Measurements from ENCODE around the gene COIL.
A peak's percentile ranks its signal among the peaks of the same experiment; 100 is the strongest.

The COIL gene

GRCh38 chr17:56988901-56989572, 28.2 kb upstream of the COIL start:
- TF ChIP-seq GATA2 (IDR thresholded peaks at IDR 0.05; ENCODE audit: low read depth, low read length), result no peak
- no peak for TF ChIP-seq GATA3 (IDR thresholded peaks at IDR 0.05; ENCODE audit: low read depth, low read length)

- TF ChIP-seq GATA3 (IDR thresholded peaks at IDR 0.05; ENCODE audit: low read depth, low read length) (no peak), GATA2 (IDR thresholded peaks at IDR 0.05; ENCODE audit: low read depth, low read length) (no peak)
These were observed 26.5 kb upstream of the COIL start for GRCh38 chr17:56987283-56987834.

DNA sequence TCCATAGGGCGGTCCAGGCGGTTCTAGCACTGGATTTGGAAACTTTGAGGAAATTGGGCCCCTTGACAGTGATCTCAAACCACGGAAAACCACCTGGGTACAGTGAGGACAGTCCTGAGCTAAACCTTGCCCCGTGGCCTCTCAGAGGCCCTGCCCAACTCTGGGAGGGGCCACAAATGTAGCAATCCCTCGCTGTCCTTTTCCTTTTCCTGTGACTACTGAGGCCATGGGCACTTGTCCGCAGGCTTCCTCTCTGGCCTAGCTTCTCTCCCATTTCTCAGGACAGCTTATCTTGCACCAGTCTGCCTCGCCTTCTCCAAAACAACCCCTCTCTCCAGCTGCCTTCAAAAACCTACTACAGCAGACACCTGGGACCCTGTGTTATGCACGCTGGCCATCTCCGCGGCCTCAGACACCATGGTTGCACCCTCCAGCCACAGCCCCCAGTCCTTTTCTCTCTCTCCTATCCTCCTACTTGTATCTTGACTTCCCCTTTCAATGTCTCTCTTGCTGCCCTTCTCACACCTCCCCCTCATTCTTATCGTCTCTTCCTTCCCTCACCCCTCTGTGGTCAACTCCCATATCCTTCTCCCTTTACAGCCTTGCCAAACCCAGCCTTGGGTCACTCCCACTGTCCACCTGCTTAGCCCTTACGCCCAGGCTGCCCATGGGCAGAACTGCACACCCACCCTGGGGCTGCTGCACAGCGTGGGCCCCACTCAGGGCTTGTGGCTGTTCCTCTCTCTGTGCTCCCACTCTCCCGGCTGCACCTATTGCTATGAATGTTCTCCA, 24.7 kb upstream of the COIL start:
- TF ChIP-seq GATA3 (IDR thresholded peaks at IDR 0.05; ENCODE audit: low read depth, low read length), result no peak
- TF ChIP-seq GATA2 (IDR thresholded peaks at IDR 0.05; ENCODE audit: low read depth, low read length), result no peak

- TF ChIP-seq GATA2 (IDR thresholded peaks at IDR 0.05; ENCODE audit: low read depth, low read length) (no peak), GATA3 (IDR thresholded peaks at IDR 0.05; ENCODE audit: low read depth, low read length) (no peak)
These were observed 22.5 kb upstream of the COIL start for GRCh38 chr17:56983366-56983765.

- TF ChIP-seq GATA2 (IDR thresholded peaks at IDR 0.05; ENCODE audit: low read depth, low read length), result no peak
- TF ChIP-seq GATA3 (IDR thresholded peaks at IDR 0.05; ENCODE audit: low read depth, low read length), result no peak
These were observed 21.5 kb upstream of the COIL start for GRCh38 chr17:56982312-56982711.

DNA sequence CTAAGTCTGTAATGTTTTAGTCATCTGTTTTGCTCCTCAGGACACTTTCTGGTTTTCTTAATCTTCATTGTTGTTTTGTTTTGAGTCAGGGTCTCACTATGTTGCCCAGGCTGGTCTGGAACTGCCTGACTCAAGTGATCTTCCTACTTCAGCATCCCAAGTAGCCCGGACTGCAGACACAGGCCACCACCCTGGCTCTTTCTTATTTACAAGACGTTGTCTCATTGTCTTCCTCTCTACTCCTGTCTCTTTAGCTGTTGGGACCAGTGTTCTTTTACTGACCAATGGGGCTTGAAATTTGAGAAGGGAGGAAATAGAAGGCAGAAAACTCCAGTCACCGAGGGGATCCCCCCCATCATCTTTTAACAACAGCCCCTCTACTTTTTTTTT, 18.2 kb upstream of the COIL start:
- TF ChIP-seq GATA2 (IDR thresholded peaks at IDR 0.05; ENCODE audit: low read depth, low read length) (no peak), GATA3 (IDR thresholded peaks at IDR 0.05; ENCODE audit: low read depth, low read length) (no peak)

DNA sequence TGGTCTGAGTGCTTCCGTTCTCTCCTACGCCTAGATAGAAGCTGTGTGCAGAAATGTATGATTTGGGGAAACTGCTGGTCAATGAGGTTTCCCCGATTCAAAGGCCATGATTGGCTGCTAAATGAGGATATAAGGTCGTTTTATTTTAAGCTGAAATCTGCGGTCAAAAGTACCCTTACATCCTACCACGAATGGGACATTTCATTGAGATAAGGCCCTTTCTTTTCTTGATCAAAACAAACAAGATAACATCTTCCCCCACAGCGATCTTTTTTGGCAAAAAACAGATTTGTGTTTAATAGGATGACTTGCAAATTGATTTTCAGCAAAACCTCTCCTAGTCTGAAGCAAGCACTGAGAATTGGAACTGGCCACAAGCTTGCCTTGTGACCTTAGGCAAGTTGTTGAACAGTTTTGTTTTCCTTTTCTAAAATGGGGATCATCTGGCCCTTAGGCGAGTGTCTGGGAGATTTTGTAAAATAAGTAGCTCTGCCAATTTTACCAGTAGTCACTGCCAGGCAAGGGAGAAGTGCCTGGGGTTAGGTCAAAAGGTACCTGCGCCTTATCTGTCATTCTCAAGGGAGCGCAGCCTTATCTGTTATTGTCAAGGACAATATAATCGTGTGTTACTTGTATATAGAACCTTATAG, 17.7 kb upstream of the COIL start:
- peak; percentile 83 for TF ChIP-seq GATA2 (IDR thresholded peaks at IDR 0.05; ENCODE audit: low read depth, low read length)
- TF ChIP-seq GATA3 (IDR thresholded peaks at IDR 0.05; ENCODE audit: low read depth, low read length), result peak; percentile 73

- TF ChIP-seq GATA2 (IDR thresholded peaks at IDR 0.05; ENCODE audit: low read depth, low read length) (no peak), GATA3 (IDR thresholded peaks at IDR 0.05; ENCODE audit: low read depth, low read length) (no peak)
These were observed 17.0 kb upstream of the COIL start, which contains the start of gene SCPEP1 for GRCh38 chr17:56977673-56978395. Gene SCPEP1, plus strand, starts transcription at chr17:56978131. Its CDS starts 29 bp downstream, at chr17:56978160.

- TF ChIP-seq GATA2 (IDR thresholded peaks at IDR 0.05; ENCODE audit: low read depth, low read length) (no peak), GATA3 (IDR thresholded peaks at IDR 0.05; ENCODE audit: low read depth, low read length) (no peak)
These were observed 16.2 kb upstream of the COIL start for GRCh38 chr17:56976941-56977608.

- TF ChIP-seq GATA3 (IDR thresholded peaks at IDR 0.05; ENCODE audit: low read depth, low read length), result no peak
- TF ChIP-seq GATA2 (IDR thresholded peaks at IDR 0.05; ENCODE audit: low read depth, low read length), result no peak
These were observed 14.8 kb upstream of the COIL start for GRCh38 chr17:56975656-56976055.

DNA sequence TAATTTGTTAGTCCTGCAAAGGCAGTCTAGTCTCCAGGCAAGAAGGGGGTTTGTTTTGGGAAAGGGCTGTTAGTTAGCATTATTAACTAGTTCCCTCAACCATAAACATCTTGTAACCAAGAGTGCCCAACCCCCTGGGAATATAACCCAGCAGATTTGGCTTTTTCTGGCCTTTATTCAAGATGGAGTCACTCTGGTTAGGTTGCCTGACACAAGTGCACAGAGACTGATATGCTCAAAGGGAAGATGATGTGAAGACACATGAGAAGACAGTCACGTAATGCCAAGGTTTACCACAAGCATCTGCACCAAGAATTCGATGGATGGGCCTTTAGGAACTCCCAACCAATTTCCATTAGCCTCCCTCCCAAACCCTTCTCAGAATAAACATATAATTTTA, 13.2 kb upstream of the COIL start:
- TF ChIP-seq GATA2 (IDR thresholded peaks at IDR 0.05; ENCODE audit: low read depth, low read length), result no peak
- TF ChIP-seq GATA3 (IDR thresholded peaks at IDR 0.05; ENCODE audit: low read depth, low read length), result no peak

- no peak for TF ChIP-seq GATA3 (IDR thresholded peaks at IDR 0.05; ENCODE audit: low read depth, low read length)
- TF ChIP-seq GATA2 (IDR thresholded peaks at IDR 0.05; ENCODE audit: low read depth, low read length), result no peak
These were observed 12.7 kb upstream of the COIL start for GRCh38 chr17:56973520-56973919.

DNA sequence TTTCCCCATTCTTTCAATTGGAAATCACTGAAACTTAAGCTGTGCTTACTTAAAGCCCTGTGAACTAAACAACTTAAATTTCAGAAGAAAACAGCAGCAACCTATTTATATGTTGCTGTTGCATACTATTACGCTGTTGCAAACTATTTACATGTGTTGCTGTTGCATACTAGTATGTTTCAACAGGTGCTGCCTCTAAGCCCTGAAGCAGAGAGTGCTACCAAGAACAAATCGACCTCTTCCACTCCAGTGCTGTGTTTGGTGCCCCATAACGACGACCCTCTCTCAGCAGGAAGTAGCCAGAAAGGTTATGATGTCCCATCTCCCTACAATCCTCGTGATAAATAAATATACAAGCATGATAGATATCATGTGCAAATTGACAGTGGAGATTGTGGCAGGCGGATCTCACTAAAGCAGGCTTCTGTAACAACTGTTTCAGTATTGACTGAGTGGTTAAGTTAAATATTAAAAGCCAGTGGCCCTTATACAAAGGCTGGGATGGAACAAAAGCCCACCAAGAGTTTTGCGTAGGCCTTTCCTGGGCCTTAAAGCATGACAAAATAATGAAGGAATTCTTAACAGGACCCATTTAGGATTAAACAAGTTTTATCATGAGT, 11.4 kb upstream of the COIL start:
- no peak for TF ChIP-seq GATA3 (IDR thresholded peaks at IDR 0.05; ENCODE audit: low read depth, low read length)
- no peak for TF ChIP-seq GATA2 (IDR thresholded peaks at IDR 0.05; ENCODE audit: low read depth, low read length)

Measured in SH-SY5Y (cell line).